Stimulated activated CD8-positive, alpha-beta memory T cell treated with anti-CD3 and anti-CD28 coated beads, Interleukin-4, amount 100 ng/mL, for 48 hours (primary cell): ENCODE results near the gene MYORG.
"Not testable (repeated sequence)": the region's sequence is repeated elsewhere in the genome, so short reads cannot be mapped to it uniquely, and the experiment has no call there.

Experiments used
- DNase-seq: peaks from one replicate; pipeline ENCODE4 v3.0.0-alpha.2; 2020

The MYORG gene

GRCh38 chr9:34368796-34369195 is 7.9 kb downstream of the MYORG start:
- not testable (repeated sequence) for DNase-seq

GRCh38 chr9:34367751-34368410 is 8.8 kb downstream of the MYORG start:
- DNase-seq: not testable (repeated sequence)

DNA sequence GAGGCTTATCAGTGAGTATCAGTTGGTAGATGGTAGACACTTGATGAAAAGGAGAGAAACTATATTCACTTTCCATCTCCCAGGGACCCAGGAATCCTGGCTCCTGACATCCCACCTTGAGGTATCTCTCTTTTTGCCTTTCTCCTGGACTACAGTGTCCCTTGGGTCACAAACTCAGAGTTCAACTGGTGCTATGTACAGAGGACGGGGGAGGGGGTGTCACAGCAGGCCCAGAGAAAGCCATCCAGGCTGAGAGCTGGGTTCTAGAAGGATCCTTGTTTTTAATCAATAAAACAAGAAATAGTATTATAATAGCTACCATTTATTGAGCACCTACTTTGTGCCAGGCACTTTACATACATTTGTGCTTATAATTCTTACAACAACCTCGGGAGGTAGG is 10.3 kb downstream of the MYORG start:
- DNase-seq: no peak

DNA sequence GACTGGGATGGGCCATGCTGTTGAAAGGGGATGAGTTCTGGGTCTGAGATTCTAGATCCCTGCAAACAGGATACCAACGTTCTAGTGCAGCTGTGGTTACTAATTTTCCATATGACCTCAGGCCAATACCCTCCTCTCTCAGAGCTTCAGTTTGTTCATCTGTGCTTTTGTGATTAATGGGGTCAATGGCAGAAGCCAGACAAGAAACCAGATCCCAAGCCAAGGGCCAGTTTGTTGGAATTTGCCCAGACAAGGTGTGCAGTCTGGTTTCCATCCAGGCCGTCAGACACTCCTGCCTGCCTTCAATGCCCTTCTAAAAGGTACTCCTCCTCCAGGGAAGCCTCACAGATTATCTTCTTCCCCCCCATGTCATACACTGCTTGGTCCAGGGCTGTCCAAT is 11.4 kb downstream of the MYORG start:
- DNase-seq: no peak

DNA sequence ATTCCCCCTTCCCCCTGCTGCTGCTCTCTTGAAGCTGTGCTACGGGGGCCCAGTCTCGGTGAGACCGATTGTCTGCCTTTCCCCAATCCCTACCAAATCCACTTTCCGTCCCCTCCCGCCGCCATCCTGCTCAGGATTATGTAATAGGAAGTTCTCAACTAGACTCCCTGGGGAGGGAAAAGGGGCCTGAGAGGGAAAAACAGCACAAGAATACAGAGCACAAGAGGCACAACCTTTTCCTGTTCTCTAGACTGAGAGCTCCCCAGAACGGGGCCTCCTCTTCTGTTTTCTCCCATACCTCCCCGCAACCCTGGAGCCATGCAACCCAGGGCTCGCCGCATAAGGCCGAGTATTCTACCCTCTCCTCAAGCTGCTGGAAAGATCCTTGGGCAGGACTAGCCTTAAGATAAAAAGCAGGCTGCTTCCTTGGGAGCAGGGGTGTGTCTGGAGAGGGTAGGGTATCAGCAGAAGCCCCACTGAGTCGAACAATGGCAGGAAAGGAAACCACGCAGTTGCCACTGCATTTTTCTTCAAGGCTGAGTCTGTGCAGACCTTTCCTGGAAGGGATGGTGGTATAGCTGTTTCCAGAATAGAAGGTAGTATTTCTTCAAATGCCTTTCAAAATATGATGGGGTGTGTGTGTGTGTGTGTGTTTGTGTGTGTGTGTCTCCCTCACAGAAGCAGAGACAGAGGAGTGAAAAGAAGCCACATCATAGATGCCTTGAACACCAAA is 12.9 kb downstream of the MYORG start:
- DNase-seq: no peak

GRCh38 chr9:34362614-34363214 is 14.0 kb downstream of the MYORG start:
- no peak for DNase-seq

DNA sequence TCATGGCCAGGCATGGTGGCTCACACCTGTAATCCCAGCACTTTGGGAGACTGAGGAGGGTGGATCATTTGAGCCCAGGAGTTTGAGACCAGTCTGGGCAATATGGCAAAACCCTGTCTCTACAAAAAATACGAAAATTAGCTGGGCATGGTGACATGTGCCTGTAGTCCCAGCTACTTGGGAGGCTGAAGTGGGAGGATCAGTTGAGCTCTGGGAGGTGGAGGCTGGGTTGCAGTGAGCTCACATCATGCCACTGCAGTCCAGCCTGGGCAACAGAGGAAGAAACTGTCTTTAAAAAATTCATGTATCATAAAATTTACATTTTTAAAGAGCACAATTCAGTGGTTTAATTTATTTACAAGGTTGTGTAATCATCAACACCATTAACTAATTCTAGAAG is 23.7 kb downstream of the MYORG start:
- not testable (repeated sequence) for DNase-seq

- DNase-seq: not testable (repeated sequence)
Measured at GRCh38 chr9:34352122-34352652, 24.5 kb downstream of the MYORG start.

DNA sequence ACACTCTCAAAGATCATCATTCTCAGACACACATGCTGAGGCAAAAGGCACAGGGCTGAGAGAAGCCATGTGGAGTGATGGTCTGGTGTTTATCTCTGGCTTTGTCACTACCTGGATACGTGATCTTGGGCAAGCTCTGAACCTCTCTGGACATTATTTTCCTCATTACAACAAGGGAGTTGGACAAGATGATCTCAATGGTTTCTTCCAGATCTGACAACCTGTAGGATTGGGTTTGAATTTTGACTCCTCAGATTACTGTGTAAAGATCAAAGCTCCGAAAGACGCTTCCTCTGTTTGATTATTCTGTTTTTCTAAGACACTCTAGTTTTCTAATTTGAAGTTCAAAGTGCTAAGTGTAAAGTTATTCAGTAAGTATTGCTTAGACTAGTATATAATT is 27.4 kb downstream of the MYORG start:
- no peak for DNase-seq

GRCh38 chr9:34347800-34348158 is 28.9 kb downstream of the MYORG start:
- DNase-seq: no peak

GRCh38 chr9:34346873-34347799 is 29.6 kb downstream of the MYORG start:
- no peak for DNase-seq

DNA sequence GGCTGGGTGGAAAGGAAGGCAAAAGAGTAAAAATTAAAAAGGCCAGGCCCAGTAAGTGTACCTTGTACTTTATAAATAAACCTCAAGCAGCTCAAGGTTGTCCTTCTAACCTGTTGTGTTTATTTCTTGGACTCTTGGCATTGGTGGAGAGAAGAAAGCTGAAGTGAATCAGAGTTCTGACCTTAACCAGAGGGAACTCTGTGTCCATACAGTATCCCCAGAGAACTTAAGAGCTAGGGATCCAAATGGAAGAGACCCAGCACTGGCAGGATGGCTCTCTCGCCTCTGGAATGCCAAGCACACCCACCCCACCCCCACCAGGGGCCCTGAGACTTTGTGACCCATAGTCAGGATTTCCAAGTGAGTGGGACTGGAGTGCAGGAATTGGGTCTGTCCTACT is 33.1 kb downstream of the MYORG start:
- DNase-seq: no peak

DNA sequence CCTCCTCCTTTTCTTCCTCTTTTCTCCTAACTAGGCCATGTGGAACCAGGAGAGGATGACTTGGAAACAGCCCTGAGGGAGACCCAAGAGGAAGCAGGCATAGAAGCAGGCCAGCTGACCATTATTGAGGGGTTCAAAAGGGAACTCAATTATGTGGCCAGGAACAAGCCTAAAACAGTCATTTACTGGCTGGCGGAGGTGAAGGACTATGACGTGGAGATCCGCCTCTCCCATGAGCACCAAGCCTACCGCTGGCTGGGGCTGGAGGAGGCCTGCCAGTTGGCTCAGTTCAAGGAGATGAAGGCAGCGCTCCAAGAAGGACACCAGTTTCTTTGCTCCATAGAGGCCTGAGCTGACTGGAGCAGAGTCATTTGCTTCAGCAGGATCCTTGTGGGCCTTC is 33.6 kb downstream of the MYORG start:
- DNase-seq: no peak

DNA sequence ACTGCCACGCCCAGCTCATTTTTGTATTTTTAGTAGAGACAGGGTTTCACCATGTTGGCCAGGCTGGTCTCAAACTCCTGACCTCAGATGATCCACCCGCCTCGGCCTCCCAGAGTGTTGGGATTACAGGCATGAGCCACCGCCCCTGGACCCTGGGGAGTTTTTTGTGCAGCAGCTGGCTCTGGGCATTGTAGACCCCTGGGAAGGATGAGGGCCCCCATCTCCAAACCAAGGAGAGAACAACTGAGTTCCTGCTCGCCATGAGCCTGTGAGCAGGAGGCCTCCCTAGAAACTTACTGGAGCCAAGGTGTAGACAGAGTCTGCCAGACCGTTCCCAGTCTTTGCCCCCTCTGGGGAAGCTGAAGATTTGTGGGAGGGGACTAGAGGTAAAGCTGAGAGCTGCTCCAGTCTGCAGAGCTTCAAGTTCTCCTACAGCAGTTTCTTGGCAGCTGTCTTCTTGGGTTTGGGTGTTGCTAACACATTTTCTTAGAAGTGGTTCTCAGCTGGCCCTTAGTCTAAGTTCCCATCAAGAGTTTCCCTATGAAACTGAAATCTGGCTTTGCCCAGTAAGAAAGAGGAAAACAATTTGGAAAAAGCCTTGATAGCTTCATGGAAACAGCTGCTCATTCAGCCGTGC is 34.9 kb downstream of the MYORG start:
- DNase-seq: no peak

- DNase-seq: no peak
Measured at GRCh38 chr9:34338665-34339385, 37.9 kb downstream of the MYORG start.

DNA sequence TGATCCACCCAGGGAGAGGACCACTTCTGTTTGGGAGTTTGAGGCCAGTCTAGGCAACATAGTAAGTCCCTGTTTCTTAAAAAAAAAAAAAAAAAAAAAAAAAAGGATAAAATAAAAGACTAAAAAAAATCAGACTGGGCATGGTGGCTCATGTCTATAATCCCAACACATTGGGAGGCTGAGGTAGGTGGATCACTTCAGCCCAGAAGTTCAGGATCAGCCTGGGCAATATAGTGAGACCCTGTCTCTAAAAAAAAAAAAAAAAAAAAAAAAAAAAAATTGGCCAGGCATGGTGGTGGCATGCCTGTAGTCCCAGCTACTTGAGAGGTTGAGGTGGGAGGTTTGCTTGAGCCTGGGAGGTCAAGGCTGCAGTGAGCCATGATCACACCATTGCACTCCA is 38.6 kb downstream of the MYORG start:
- DNase-seq: not testable (repeated sequence)

DNA sequence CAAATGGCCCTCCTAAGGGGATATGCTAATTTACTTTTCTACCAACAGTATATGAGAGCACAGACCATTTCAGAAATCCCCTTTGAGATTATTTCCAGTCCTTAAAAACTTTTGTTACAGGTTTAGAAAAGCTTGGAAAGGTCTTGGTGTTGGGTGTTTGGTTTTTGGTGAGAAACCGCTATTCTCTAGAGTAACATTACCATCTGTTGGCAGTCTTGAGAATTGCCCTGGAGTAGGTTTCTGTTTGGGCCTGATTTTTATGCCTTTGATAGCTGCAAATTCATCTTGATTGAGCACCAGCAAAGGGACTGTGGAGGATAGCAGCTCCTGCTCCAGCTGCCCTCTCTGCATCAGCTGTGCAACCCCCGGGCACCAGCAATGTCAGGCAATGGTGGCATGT is 39.3 kb downstream of the MYORG start:
- no peak for DNase-seq

- no peak for DNase-seq
Measured at GRCh38 chr9:34335376-34335775, 41.3 kb downstream of the MYORG start.

DNA sequence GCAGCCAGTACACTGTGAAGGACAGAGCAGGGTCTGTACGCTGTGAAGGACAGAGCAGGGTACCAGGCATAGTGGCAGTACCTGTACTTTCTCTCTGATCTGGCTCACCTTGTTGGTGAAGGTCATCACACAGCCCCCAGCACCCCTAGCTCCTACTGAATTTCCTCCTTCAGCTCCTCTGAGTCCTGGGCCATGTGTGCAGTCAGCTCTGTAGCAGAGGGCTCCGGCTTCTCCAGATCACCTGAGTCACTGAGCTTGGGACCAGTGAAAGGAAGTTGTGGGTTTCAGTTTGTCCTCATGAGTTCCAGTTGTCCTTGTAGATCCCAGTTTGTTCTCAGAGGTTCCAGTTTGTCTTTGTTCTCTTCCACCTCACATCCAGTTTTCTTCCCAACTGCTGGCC is 41.8 kb downstream of the MYORG start:
- DNase-seq: no peak

DNA sequence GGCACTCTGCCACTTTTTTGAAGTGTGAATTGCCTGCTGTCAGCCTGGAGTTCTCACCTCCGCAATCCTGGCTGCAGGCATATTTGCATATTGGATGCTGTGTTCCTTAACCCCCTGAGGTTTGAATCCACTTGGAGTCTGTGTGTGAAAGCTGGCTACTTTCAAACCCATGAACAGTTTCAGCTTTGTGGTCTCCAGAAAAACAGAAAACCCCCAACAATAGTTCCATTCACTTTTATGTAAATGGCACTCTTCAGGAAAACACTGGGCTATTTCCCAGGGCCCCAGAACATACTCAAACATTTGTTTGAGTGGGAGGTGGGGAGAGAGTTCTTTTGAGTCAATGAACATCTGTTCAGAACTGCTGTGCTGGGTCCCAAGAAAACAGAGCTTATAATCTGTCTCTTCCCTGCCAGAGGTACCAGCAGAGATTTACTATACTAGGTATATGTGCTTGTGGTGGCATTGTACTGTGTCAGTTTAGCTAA is 42.3 kb downstream of the MYORG start:
- no peak for DNase-seq

DNA sequence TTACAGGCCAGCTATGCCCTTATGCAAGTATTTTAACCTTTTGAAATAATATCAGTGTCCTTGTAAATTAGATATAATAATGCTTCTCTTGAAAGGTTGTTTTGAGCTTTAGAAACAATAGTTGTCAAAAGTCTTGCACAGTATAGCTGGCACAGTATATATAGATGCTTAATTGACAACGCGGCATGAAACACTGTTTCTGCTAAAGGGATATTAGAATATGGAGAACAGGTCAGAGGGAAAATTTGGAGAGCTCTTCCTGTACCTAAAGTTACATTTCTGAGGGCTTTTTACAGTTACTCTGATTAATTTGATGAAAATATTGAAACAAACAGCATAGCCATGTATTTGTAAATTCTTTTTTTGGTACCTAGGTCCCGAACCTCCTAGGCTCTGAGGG is 42.9 kb downstream of the MYORG start:
- DNase-seq: no peak
